Psoas muscle (tissue), 8 donors: ENCODE measurements around the gene MRAP. TPM values are rescaled to one million over a fixed set of nuclear protein-coding genes. Genes with fewer than 3 reads are reported as not detected.

Experiments used
- ATAC-seq, 4 donors: fragments of 200-7000 bp; cut with Tn5 transposase; one replicate each; pipeline ENCODE4 v1.9.1; 2020; ENCODE audit warnings: moderate library complexity in 3 of 4, mild to moderate bottlenecking in 2 of 4
- DNase-seq, 2 donors: peaks; one replicate each; pipeline ENCODE4 v3.0.0-alpha.2; 2020
- H3K27ac ChIP-seq: fragments of 200-600 bp; one replicate; pipeline ENCODE4 v1.8.0; 2022
- H3K27me3 ChIP-seq, 3 donors: fragments of 200-600 bp in 1 of 3; one replicate each; pipeline versions ENCODE4 v1.6.1 to v1.8.0; 2013 to 2022; ENCODE audit warnings: low read length in 2 of 3, mild to moderate bottlenecking in 2 of 3, moderate library complexity in 1 of 3; ENCODE audit not compliant: insufficient read depth in 3 of 3
- H3K36me3 ChIP-seq, 2 donors: fragments of 200-600 bp in 1 of 2; one replicate each; pipeline versions ENCODE4 v1.6.1 to v1.8.0; 2013 to 2022; ENCODE audit warnings: low read depth in 1 of 2, mild to moderate bottlenecking in 1 of 2, moderate library complexity in 1 of 2; ENCODE audit not compliant: insufficient read depth in 1 of 2
- H3K4me1 ChIP-seq: fragments of 200-600 bp; one replicate; pipeline ENCODE4 v1.8.0; 2022
- H3K4me3 ChIP-seq: fragments of 200-600 bp; one replicate; pipeline ENCODE4 v1.8.0; 2022; ENCODE audit warnings: mild to moderate bottlenecking
- H3K9me3 ChIP-seq: fragments of 200-600 bp; one replicate; pipeline ENCODE4 v1.8.0; 2022
- CTCF ChIP-seq: fragments of 200-600 bp; IDR thresholded peaks from one replicate; pipeline ENCODE4 v1.8.0; 2022; ENCODE audit warnings: antibody characterized with exemption
- WGBS, 3 donors: extraction: QIAGEN DNeasy Blood & Tissue Kit; methylation state at CpG; one replicate each; pipeline versions ENCODE4 v1.1.6 to v1.1.7; 2013; 5-methylcytosine and 5-hydroxymethylcytosine counted together
- intact Hi-C, 2 donors: fragments of 100-400 bp; cut with DNase I; formaldehyde crosslinking; loops; one replicate each; pipeline versions ENCODE4 v1.11.0 to v1.14.2; 2022
- polyA plus RNA-seq, 3 donors: library from polyadenylated mRNA; stranded (reverse); fragments of 200-250 nt; gene quantifications; one replicate each; pipeline ENCODE4 v1.2.3, GENCODE V29; 2013
- total RNA-seq, 4 donors: library from RNA; stranded (reverse); fragmentation: NEBNext Ultra II Directional in 2 of 4; extraction: Animal tissue kit (Norgen Biotek cat#: 25700) in 2 of 4; gene quantifications; one replicate each; pipeline versions ENCODE4 v1.2.1 to v1.2.4, GENCODE V29; 2021 to 2023
- donor health status: healthy with polysubstance abuse.
- donor health status: DM: no; HTN: no; CAD: no; lungs with moderate emphysema.
- donor health status: Bipolar disorder and iron deficiency.
- donor health status: healthy.
- donor health status: DM: yes; HTN: yes; CAD: no.
- donor health status: DM: no; HTN: no; CAD: no.
- donor health status: DM: no; HTN: no; CAD: no.
- donor health status: DM: yes; HTN: yes; CAD: no.

Gene MRAP
- total and polyA plus RNA-seq, 7 donors, result 0.16 to 3.1 (median 0.37) TPM; not detected in 2

- intact Hi-C loops, result no loop called here
- Histone ChIP-seq H3K4me3 (no peak overlapping the region), H3K9me3 (no peaks in the 10 kb centered on the region), H3K36me3 (peaks cover 17 to 98% of the 10 kb centered on the region in 2 donors), H3K27ac (no peak overlapping the region), H3K27me3 (no peaks in the 10 kb centered on the region), H3K4me1 (no peaks in the 10 kb centered on the region)
- ATAC-seq (no peak), DNase-seq (no peak)
- no peak for TF ChIP-seq CTCF
- 92 to 95% (median 93%) methylated on average over 22 of the region's 22 CpGs for WGBS, 3 donors
These were observed 17.9 kb downstream of the MRAP start for GRCh38 chr21:32316361-32317215.

GRCh38 chr21:32317726-32318125 lies 19.1 kb downstream of the MRAP start:
- WGBS, 3 donors, result 82 to 88% (median 82%) methylated on average over 9 of the region's 9 CpGs
- TF ChIP-seq CTCF, result no peak

GRCh38 chr21:32319012-32319411 lies 20.4 kb downstream of the MRAP start:
- H3K9me3 ChIP-seq, result no peaks in the 10 kb centered on the region
- no peaks in the 10 kb centered on the region for H3K4me1 ChIP-seq
- H3K36me3 ChIP-seq, result peaks cover 20 to 100% of the 10 kb centered on the region in 2 donors
- no peak overlapping the region for H3K27ac ChIP-seq
- ATAC-seq (no peak), DNase-seq (no peak)
- H3K27me3 ChIP-seq, result no peaks in the 10 kb centered on the region
- WGBS, 3 donors, result 90 to 94% (median 92%) methylated on average over 7 of the region's 7 CpGs
- no peak for TF ChIP-seq CTCF
- intact Hi-C loops, result no loop called here
- no peak overlapping the region for H3K4me3 ChIP-seq

More at GRCh38 chr21:32317726-32318125, 19.1 kb downstream of the MRAP start:
- Histone ChIP-seq H3K4me3 (no peak overlapping the region), H3K27ac (no peak overlapping the region), H3K9me3 (no peaks in the 10 kb centered on the region), H3K4me1 (no peaks in the 10 kb centered on the region), H3K36me3 (peaks cover 17 to 98% of the 10 kb centered on the region in 2 donors), H3K27me3 (no peaks in the 10 kb centered on the region)
- intact Hi-C loops, result no loop called here
- DNase-seq (no peak), ATAC-seq (no peak)

- intact Hi-C loops, result no loop called here
- TF ChIP-seq CTCF, result no peak
- no peaks in the 10 kb centered on the region for H3K9me3 ChIP-seq
- H3K27me3 ChIP-seq, result no peaks in the 10 kb centered on the region
- H3K4me3 ChIP-seq, result no peak overlapping the region
- ATAC-seq (no peak), DNase-seq (no peak)
- no peak overlapping the region for H3K27ac ChIP-seq
- WGBS, 3 donors, result 50 to 61% (median 56%) methylated on average over 6 of the region's 6 CpGs
- peaks cover 16 to 100% of the 10 kb centered on the region in 2 donors for H3K36me3 ChIP-seq
- no peaks in the 10 kb centered on the region for H3K4me1 ChIP-seq
These were observed 21.4 kb downstream of the MRAP start for GRCh38 chr21:32320059-32320458.
